ENCODE measurements around the gene SESN3.

GRCh38 chr11:95154514-95154913 lies 76.5 kb downstream of the SESN3 start:
- no peak for TF ChIP-seq EZH2 (IDR thresholded peaks at IDR 0.05; ENCODE audit: insufficient read depth, poor library complexity, severe bottlenecking)
- no peak for TF ChIP-seq EZH2phosphoT487 (IDR thresholded peaks at IDR 0.05; ENCODE audit: insufficient read depth, low read depth)

Data from GM23248 (cell line).